ENCODE data around the gene ANOS1. TPM values are rescaled to one million over a fixed set of nuclear protein-coding genes. Genes with fewer than 3 reads are reported as not detected.

ANOS1 gene
- total and polyA plus RNA-seq, 2 donors (not counting 1 experiment from before 2014, with no cell fraction given) = under 0.01 to 0.07 TPM

DNA sequence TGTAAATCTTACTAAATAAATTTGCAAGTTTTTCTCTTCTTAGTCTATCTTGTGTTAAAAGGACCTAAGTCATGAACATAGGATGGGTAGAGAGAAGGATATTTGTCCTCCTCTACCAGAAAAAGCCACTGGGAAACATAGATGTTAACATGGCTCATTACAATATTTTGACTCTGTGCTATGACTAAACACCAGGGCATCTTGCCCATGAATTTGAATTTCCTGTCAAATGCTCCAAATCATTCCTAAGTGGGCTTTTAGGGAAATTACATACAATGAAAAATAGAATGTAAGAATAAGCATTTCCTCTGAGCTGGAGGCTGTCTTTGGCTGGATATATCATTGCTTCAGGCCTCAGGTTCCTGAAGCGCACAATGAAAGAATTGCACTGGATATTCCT, 39.1 kb downstream of the ANOS1 start:
- no peaks in the 10 kb centered on the region for H3K27me3 ChIP-seq (ENCODE audit: control insufficient read depth, insufficient read depth, low read length)
- no peak overlapping the region for H3K4me3 ChIP-seq (replicated peaks in 1 of 4; ENCODE audit: control extremely low read depth in 1 of 4, insufficient read depth in 1 of 4, low read depth in 3 of 4, low read length in 4 of 4)
- no peak overlapping the region for H3K27ac ChIP-seq (ENCODE audit: insufficient read depth, low read length)
- no peak for TF ChIP-seq EZH2 (IDR thresholded peaks at IDR 0.05; ENCODE audit: low read length, missing control alignments)
- TF ChIP-seq, protein P1, sequence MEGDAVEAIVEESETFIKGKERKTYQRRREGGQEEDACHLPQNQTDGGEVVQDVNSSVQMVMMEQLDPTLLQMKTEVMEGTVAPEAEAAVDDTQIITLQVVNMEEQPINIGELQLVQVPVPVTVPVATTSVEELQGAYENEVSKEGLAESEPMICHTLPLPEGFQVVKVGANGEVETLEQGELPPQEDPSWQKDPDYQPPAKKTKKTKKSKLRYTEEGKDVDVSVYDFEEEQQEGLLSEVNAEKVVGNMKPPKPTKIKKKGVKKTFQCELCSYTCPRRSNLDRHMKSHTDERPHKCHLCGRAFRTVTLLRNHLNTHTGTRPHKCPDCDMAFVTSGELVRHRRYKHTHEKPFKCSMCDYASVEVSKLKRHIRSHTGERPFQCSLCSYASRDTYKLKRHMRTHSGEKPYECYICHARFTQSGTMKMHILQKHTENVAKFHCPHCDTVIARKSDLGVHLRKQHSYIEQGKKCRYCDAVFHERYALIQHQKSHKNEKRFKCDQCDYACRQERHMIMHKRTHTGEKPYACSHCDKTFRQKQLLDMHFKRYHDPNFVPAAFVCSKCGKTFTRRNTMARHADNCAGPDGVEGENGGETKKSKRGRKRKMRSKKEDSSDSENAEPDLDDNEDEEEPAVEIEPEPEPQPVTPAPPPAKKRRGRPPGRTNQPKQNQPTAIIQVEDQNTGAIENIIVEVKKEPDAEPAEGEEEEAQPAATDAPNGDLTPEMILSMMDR (conservative IDR thresholded peaks at IDR 0.05 in 1 of 2, IDR thresholded peaks at IDR 0.05 in 1 of 2; ENCODE audit: low read depth in 1 of 2, low read length in 2 of 2) = no peak
- H3K9me3 ChIP-seq (ENCODE audit: control insufficient read depth, insufficient read depth, low read depth, low read length) = no peaks in the 10 kb centered on the region
- H3K79me2 ChIP-seq (ENCODE audit: control insufficient read depth, insufficient read depth, low read length) = no peaks in the 10 kb centered on the region
- no peaks in the 10 kb centered on the region for H3K36me3 ChIP-seq (ENCODE audit: control insufficient read depth, insufficient read depth, low read length)
- H2AFZ ChIP-seq (ENCODE audit: low read length) = no peak overlapping the region
- no peaks in the 10 kb centered on the region for H3K4me1 ChIP-seq (ENCODE audit: control insufficient read depth, extremely low read depth, insufficient read depth, low read length)
- H3K9ac ChIP-seq (ENCODE audit: insufficient read depth, low read length) = no peak overlapping the region
- H3K4me2 ChIP-seq (ENCODE audit: extremely low read depth, insufficient read depth, low read length) = no peak overlapping the region
- H4K20me1 ChIP-seq (ENCODE audit: control insufficient read depth, extremely low read depth, insufficient read depth, low read length) = no peaks in the 10 kb centered on the region
- peak in 1 of 2 donors; percentile 49 for DNase-seq (ENCODE audit: low read depth in 2 of 2)

DNA sequence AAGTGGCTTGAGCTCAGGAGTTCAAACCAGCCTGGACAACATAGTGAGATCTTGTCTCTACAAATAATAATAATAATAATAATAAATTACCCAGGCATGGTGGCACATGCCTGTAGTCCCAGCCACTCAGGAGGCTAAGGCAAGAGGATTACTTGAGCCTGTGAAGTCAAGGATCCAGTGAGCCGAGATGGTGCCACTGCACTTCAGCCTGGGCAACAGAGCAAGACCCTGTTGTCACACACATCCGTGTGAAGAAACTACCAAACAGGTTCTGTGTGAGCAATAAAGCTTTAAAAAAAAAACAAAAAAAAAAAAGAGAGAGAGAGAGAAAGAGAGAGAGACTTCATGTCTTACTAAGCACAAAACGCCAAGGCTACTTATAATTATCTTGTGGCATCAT, 42.5 kb downstream of the ANOS1 start:
- H3K27me3 ChIP-seq (ENCODE audit: control insufficient read depth, insufficient read depth, low read length) = no peaks in the 10 kb centered on the region
- no peak overlapping the region for H3K4me3 ChIP-seq (replicated peaks in 1 of 4; ENCODE audit: control extremely low read depth in 1 of 4, insufficient read depth in 1 of 4, low read depth in 3 of 4, low read length in 4 of 4)
- no peak overlapping the region for H3K4me2 ChIP-seq (ENCODE audit: extremely low read depth, insufficient read depth, low read length)
- no peak overlapping the region for H3K9ac ChIP-seq (ENCODE audit: insufficient read depth, low read length)
- H3K9me3 ChIP-seq (ENCODE audit: control insufficient read depth, insufficient read depth, low read depth, low read length) = no peaks in the 10 kb centered on the region
- TF ChIP-seq, protein P1 (conservative IDR thresholded peaks at IDR 0.05 in 1 of 2, IDR thresholded peaks at IDR 0.05 in 1 of 2; ENCODE audit: low read depth in 1 of 2, low read length in 2 of 2) = no peak
- TF ChIP-seq EZH2 (IDR thresholded peaks at IDR 0.05; ENCODE audit: low read length, missing control alignments) = no peak
- H3K79me2 ChIP-seq (ENCODE audit: control insufficient read depth, insufficient read depth, low read length) = no peaks in the 10 kb centered on the region
- H3K4me1 ChIP-seq (ENCODE audit: control insufficient read depth, extremely low read depth, insufficient read depth, low read length) = no peaks in the 10 kb centered on the region
- no peak for DNase-seq (ENCODE audit: low read depth in 2 of 2)
- H4K20me1 ChIP-seq (ENCODE audit: control insufficient read depth, extremely low read depth, insufficient read depth, low read length) = no peaks in the 10 kb centered on the region
- no peak overlapping the region for H2AFZ ChIP-seq (ENCODE audit: low read length)
- H3K36me3 ChIP-seq (ENCODE audit: control insufficient read depth, insufficient read depth, low read length) = no peaks in the 10 kb centered on the region
- no peak overlapping the region for H3K27ac ChIP-seq (ENCODE audit: insufficient read depth, low read length)

DNA sequence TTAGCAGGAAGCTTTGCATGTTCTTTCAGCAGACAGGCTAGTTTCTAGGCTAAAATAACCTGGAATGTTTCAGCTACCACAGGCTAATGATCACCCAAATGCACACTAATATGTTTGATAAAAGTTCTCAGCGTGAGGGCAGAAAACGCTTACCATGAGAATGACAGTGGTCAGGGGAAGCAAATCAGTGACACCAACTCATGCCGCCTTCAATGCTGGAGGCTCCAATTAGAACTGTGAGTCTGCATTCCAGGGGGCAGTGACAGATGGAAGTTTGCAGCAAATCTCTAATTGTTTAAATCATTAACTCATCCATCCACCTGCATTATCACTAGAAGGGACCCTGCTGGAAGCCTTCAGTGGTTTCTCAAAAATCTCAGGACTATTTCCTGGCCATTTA, 43.2 kb downstream of the ANOS1 start:
- Histone ChIP-seq H3K9me3 (ENCODE audit: control insufficient read depth, insufficient read depth, low read depth, low read length) (no peaks in the 10 kb centered on the region), H3K27me3 (ENCODE audit: control insufficient read depth, insufficient read depth, low read length) (no peaks in the 10 kb centered on the region), H3K4me1 (ENCODE audit: control insufficient read depth, extremely low read depth, insufficient read depth, low read length) (no peaks in the 10 kb centered on the region), H3K27ac (ENCODE audit: insufficient read depth, low read length) (no peak overlapping the region), H3K79me2 (ENCODE audit: control insufficient read depth, insufficient read depth, low read length) (no peaks in the 10 kb centered on the region), H3K36me3 (ENCODE audit: control insufficient read depth, insufficient read depth, low read length) (no peaks in the 10 kb centered on the region), H2AFZ (ENCODE audit: low read length) (no peak overlapping the region), H3K4me3 (replicated peaks in 1 of 4; ENCODE audit: control extremely low read depth in 1 of 4, insufficient read depth in 1 of 4, low read depth in 3 of 4, low read length in 4 of 4) (no peak overlapping the region), H4K20me1 (ENCODE audit: control insufficient read depth, extremely low read depth, insufficient read depth, low read length) (no peaks in the 10 kb centered on the region), H3K4me2 (ENCODE audit: extremely low read depth, insufficient read depth, low read length) (no peak overlapping the region), H3K9ac (ENCODE audit: insufficient read depth, low read length) (no peak overlapping the region)
- no peak for TF ChIP-seq EZH2 (IDR thresholded peaks at IDR 0.05; ENCODE audit: low read length, missing control alignments)
- TF ChIP-seq, protein P1 (conservative IDR thresholded peaks at IDR 0.05 in 1 of 2, IDR thresholded peaks at IDR 0.05 in 1 of 2; ENCODE audit: low read depth in 1 of 2, low read length in 2 of 2) = no peak
- no peak for DNase-seq (ENCODE audit: low read depth in 2 of 2)

All from fibroblast of lung (primary cell).